Measurements from ENCODE around the gene HECTD2.
"Not testable (repeated sequence)": the region's sequence is repeated elsewhere in the genome, so short reads cannot be mapped to it uniquely, and the experiment has no call there.

Gene HECTD2

DNA sequence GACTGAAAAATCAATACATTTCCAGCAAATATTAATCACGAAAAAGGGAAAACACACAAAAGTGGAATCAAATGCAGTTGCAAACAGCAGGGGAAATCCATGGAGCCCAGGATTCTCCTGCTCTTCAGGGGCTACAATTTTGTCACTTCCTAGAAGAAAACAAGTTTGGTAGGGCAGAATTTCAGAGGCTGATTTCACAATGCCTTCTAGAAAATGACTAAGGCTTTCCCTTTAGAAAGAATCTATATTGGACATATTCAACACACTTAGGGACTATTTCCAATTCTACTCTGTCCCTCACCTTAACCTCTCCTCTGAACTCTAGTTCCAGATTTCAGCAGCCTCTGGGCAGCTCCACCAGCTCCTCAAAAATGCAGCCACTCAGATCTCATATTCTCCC is 111.3 kb downstream of the HECTD2 start:
- H3K4me1 Mint-ChIP-seq (ENCODE audit: low read depth), result no peaks in the 10 kb centered on the region
- no peaks in the 10 kb centered on the region for H3K36me3 Mint-ChIP-seq (ENCODE audit: low read depth)
- DNase-seq (ENCODE audit: low spot score), result no peak

DNA sequence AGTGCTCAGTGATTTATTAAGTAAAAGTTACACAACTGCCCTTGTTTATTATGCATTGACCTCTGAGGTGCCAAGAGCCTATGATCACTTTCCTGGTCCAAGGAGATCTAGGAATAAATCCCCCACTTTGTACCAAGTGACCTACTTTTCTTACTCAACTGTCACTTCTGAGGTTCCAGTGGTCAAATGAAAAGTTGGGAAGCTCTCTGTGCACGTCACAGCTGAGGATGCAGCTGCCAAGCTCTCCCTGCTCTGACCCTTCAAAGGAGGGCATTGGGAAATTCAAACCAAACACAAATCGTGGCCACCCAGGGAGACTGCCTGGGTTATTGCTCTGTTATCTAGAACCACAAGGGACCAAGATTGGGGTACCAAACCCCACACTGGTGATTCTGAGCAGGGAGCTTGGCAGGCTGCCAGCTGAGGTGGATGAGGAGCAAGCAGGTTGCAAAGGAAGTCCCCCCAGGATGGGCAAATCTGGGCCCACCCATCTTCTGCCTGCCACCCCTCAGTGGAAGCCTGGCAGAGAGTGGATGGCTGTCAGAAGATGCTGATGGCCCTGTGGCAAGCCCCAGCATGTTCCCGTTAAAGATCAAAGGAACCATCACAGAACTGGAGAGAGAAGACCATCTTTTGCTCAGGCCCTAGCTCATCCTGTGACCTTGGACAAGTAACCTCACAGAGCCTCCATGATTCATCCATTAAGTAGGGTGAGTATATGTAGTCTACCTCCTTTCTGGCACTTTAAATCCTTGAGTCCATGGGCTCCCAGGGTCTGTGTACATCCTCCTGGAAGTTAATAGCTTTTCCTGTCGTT is 116.0 kb downstream of the HECTD2 start:
- H3K9me3 Mint-ChIP-seq, result no peaks in the 10 kb centered on the region
- H3K36me3 Mint-ChIP-seq (ENCODE audit: low read depth), result no peaks in the 10 kb centered on the region
- H3K4me3 Mint-ChIP-seq, result no peak overlapping the region
- peaks cover 3% of the 10 kb centered on the region for H3K27me3 Mint-ChIP-seq (ENCODE audit: low read depth)
- no peak overlapping the region for H3K27ac Mint-ChIP-seq
- H3K4me1 Mint-ChIP-seq (ENCODE audit: low read depth), result no peaks in the 10 kb centered on the region
- DNase-seq (ENCODE audit: low spot score), result no peak

More for the DNA sequence above, 111.3 kb downstream of the HECTD2 start:
- H3K27me3 Mint-ChIP-seq (ENCODE audit: low read depth), result peaks cover 3% of the 10 kb centered on the region
- H3K4me3 Mint-ChIP-seq, result no peak overlapping the region
- no peak overlapping the region for H3K27ac Mint-ChIP-seq
- H3K9me3 Mint-ChIP-seq, result no peaks in the 10 kb centered on the region

DNA sequence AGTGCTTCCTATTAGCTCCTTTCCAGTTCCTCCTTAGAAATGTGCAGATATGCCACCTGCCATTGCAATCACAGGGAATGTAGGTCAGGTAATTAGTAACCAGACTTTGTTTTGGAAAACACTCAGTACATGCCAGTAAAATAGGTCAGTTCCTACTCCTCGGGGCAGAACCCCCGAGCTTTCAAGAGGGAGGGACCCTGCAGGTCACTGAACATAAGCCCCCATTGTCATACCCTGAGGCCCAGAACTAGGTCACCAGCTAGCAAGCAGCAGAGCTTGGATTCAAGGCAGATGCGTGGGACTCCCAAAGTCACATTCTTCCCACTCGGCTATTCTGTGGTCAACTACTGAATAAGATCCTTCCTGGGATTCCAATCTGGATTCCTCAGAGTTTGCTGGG is 117.9 kb downstream of the HECTD2 start:
- Mint-ChIP-seq H3K9me3 (no peaks in the 10 kb centered on the region), H3K27me3 (ENCODE audit: low read depth) (peaks cover 5% of the 10 kb centered on the region), H3K4me1 (ENCODE audit: low read depth) (no peaks in the 10 kb centered on the region), H3K36me3 (ENCODE audit: low read depth) (no peaks in the 10 kb centered on the region), H3K27ac (no peak overlapping the region), H3K4me3 (no peak overlapping the region)
- DNase-seq (ENCODE audit: low spot score), result no peak

DNA sequence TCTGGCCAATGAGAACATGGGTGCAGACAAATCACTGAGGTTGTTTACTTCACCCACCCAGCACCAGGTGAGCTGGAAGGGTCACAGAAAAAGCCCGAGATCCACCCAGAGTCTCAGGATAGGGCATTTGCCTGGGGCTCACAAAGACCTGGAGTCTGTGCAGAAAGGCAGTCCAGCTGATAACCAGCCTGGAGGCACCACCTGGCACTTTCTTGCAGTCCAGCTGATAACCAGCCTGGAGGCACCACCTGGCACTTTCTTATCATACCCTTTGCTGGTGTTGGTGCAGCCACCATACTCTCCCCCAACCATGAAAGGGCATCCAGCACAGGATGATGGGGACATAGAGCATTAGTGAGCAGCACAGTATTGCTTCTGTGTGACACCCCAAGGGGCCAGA is 118.6 kb downstream of the HECTD2 start:
- no peak for DNase-seq (ENCODE audit: low spot score)
- Mint-ChIP-seq H3K4me3 (no peak overlapping the region), H3K27me3 (ENCODE audit: low read depth) (peaks cover 3% of the 10 kb centered on the region), H3K4me1 (ENCODE audit: low read depth) (no peaks in the 10 kb centered on the region), H3K27ac (no peak overlapping the region), H3K9me3 (no peaks in the 10 kb centered on the region), H3K36me3 (ENCODE audit: low read depth) (no peaks in the 10 kb centered on the region)

DNA sequence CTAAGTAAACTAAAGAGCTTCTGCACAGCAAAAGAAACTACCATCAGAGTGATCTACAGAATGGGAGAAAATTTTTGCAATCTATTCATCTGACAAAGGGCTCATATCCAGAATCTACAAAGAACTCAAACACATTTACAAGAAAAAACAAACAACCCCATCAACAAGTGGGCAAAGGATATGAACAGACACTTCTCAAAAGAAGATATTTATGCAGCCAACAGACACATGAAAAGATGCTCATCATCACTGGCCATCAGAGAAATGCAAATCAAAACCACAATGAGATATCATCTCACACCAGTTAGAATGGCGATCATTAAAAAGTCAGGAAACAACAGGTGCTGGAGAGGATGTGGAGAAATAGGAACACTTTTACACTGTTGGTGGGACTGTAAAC is 124.6 kb downstream of the HECTD2 start:
- H3K27me3 Mint-ChIP-seq (ENCODE audit: low read depth); H3K27ac Mint-ChIP-seq; DNase-seq (ENCODE audit: low spot score); H3K9me3 Mint-ChIP-seq; H3K4me1 Mint-ChIP-seq (ENCODE audit: low read depth); H3K36me3 Mint-ChIP-seq (ENCODE audit: low read depth); H3K4me3 Mint-ChIP-seq: not testable (repeated sequence)

DNA sequence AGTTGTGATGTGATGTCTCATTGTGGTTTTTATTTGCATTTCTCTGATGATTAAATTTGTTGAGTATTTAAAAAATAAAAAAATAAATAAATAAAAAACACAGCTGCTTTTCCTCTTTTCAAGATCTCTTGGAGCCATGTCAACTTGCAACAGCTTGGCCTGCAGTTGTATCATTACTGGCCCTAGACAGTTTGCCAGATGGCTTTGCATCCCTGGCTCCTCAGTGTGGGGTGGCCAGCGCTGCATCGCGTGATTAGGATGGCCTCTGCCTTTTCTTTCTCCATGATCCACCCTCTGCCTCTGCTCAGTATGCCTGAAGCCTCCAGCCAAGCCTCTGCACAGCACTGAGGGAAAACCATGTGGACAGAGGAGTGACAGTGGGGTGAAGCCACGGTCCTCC is 126.0 kb downstream of the HECTD2 start:
- Mint-ChIP-seq H3K9me3 (peaks cover 3% of the 10 kb centered on the region), H3K4me1 (ENCODE audit: low read depth) (no peaks in the 10 kb centered on the region), H3K36me3 (ENCODE audit: low read depth) (no peaks in the 10 kb centered on the region), H3K4me3 (no peak overlapping the region), H3K27ac (no peak overlapping the region), H3K27me3 (ENCODE audit: low read depth) (peaks cover 3% of the 10 kb centered on the region)
- no peak for DNase-seq (ENCODE audit: low spot score)

DNA sequence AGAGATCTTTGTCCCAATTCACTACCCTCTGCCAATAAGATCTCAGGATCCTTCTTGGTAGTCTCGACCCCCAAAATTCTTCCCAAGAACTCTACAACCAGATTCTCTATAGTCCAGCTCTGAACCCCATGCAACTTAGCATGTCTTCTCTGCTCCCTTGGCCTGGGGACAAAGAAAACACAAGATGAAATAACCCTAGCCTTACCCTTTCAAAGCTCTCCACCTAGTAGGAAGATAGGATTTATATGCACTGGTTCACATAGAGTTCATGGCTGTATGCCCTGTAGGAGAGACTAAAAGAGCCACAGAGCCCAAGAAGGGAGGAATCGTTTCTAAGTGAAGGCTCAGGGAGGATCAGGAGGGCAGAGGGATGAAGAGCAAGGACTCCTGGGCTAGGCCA is 126.6 kb downstream of the HECTD2 start:
- Mint-ChIP-seq H3K36me3 (ENCODE audit: low read depth) (no peaks in the 10 kb centered on the region), H3K9me3 (peaks cover 3% of the 10 kb centered on the region), H3K4me1 (ENCODE audit: low read depth) (no peaks in the 10 kb centered on the region), H3K4me3 (no peak overlapping the region), H3K27ac (no peak overlapping the region), H3K27me3 (ENCODE audit: low read depth) (peaks cover 3% of the 10 kb centered on the region)
- DNase-seq (ENCODE audit: low spot score), result no peak

DNA sequence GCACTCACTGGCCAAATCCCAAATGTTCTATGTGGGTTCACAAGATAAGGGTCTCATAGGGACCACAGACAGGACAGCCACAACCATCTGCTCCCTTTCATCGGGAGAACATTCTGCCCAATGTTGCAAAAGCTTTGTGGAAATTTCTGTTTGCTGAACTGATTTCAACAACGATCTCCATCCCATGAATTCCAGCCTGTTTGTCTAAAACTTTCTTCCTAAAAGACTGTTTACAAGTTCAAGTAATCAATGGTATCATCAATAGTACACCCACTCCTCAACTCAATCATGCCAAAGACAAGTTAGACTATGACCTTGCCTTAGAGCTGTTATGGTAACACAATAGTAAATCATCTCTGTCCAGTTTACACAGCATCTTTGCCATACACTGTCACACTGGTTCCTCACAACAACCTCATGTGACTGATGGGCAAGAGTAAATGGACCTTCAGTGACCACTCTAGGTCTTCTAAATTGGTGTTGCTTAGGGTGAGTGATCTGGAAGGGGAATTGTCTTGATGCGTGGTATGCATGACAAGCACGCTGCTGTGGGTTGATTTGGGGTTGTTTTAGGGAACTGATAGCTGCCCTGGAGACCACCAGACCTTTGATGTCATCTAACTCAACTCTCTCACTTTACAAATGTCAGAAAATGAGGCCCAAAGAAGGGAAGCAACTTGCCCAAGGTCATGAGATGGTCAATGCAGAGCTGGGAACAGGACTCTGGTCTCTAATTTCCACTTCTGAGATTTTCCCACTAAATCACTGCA is 127.7 kb downstream of the HECTD2 start:
- DNase-seq (ENCODE audit: low spot score), result no peak
- no peaks in the 10 kb centered on the region for H3K27me3 Mint-ChIP-seq (ENCODE audit: low read depth)
- H3K27ac Mint-ChIP-seq, result no peak overlapping the region
- H3K4me3 Mint-ChIP-seq, result no peak overlapping the region
- no peaks in the 10 kb centered on the region for H3K4me1 Mint-ChIP-seq (ENCODE audit: low read depth)
- H3K36me3 Mint-ChIP-seq (ENCODE audit: low read depth), result no peaks in the 10 kb centered on the region
- peaks cover 3% of the 10 kb centered on the region for H3K9me3 Mint-ChIP-seq

DNA sequence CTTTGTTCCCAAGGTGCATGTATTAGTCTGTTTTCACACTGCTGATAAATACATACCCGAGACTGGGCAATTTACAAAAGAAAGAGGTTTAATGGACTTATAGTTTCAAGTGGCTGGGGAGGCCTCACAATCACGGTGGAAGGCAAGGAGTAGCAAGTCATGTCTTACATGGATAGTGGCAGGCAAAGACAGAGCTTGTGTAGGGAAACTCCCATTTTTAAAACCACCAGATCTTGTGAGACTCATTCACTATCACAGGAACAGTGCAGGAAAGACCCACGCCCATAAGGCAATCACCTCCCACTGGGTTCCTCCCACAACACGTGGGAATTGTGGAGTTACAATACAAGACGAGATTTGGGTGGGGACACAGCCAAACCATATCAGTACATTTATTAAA is 129.8 kb downstream of the HECTD2 start:
- no peak overlapping the region for H3K4me3 Mint-ChIP-seq
- H3K36me3 Mint-ChIP-seq (ENCODE audit: low read depth), result no peaks in the 10 kb centered on the region
- DNase-seq (ENCODE audit: low spot score), result no peak
- no peak overlapping the region for H3K27ac Mint-ChIP-seq
- H3K27me3 Mint-ChIP-seq (ENCODE audit: low read depth), result no peaks in the 10 kb centered on the region
- H3K9me3 Mint-ChIP-seq, result peaks cover 3% of the 10 kb centered on the region
- H3K4me1 Mint-ChIP-seq (ENCODE audit: low read depth), result no peaks in the 10 kb centered on the region

DNA sequence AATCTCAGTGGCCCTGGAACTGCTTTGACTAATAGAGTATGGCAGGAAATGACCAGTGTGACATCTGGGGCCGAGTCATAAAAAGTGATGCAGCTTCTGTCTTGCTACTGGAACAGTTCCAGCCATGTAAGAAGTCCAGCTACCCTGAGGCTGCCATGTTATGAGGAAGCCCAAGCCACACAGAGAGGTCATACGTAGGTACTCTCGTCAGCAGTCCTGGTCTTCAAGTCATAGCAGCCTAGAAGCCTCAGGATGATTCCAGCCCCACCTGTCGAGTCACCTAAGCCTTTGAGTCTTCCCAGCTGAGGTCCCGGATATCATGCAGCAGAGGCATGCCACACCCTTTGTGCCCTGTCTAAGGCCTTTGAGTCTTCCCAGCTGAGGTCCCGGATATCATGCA is 130.6 kb downstream of the HECTD2 start:
- DNase-seq (ENCODE audit: low spot score), result no peak
- H3K4me3 Mint-ChIP-seq, result no peak overlapping the region
- H3K36me3 Mint-ChIP-seq (ENCODE audit: low read depth), result no peaks in the 10 kb centered on the region

DNA sequence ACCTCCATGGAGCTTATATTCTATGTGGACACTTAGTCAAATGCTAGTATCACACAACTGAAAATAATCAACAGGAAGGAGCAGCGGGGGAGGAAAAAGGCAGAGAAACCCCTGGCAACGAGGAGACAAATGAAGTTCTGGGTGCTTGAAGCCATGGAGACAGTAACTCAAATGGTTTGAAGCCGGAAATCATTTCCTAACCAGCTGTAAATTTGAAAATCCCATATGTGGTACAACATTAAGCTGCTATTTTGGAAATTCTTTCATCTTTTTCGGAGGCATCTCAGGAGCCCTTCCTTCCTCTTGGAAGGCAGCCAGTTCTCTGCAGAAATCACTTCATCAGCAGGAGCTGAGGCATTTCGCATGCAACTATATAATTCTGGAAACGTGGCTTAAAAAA is 131.3 kb downstream of the HECTD2 start:
- Mint-ChIP-seq H3K4me1 (ENCODE audit: low read depth) (no peaks in the 10 kb centered on the region), H3K27me3 (ENCODE audit: low read depth) (no peaks in the 10 kb centered on the region), H3K4me3 (no peak overlapping the region), H3K9me3 (peaks cover 3% of the 10 kb centered on the region), H3K27ac (no peak overlapping the region), H3K36me3 (ENCODE audit: low read depth) (no peaks in the 10 kb centered on the region)
- DNase-seq (ENCODE audit: low spot score), result no peak

More for the DNA sequence above, 130.6 kb downstream of the HECTD2 start:
- no peak overlapping the region for H3K27ac Mint-ChIP-seq
- H3K4me1 Mint-ChIP-seq (ENCODE audit: low read depth), result no peaks in the 10 kb centered on the region
- H3K9me3 Mint-ChIP-seq, result peaks cover 3% of the 10 kb centered on the region
- no peaks in the 10 kb centered on the region for H3K27me3 Mint-ChIP-seq (ENCODE audit: low read depth)

DNA sequence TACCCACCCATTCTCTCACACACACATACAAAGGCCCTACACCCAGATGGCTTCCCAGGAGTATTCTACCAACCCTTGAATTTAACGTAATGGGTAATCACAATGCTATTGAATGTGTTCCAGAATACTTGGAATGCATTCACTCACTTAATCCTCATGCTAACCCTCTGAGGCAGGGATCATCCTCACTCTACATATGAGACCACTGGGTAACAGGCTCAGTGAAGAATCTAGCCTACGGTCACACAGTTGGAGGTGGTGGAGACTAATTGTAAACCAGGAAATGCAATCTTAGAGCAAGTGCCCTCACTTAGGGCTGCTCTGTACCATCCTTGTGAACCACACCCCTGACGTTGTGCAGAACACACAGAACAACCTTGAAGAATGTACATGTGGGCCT is 135.2 kb downstream of the HECTD2 start:
- no peaks in the 10 kb centered on the region for H3K9me3 Mint-ChIP-seq
- no peak overlapping the region for H3K4me3 Mint-ChIP-seq
- no peak overlapping the region for H3K27ac Mint-ChIP-seq
- DNase-seq (ENCODE audit: low spot score), result no peak
- no peaks in the 10 kb centered on the region for H3K27me3 Mint-ChIP-seq (ENCODE audit: low read depth)
- no peaks in the 10 kb centered on the region for H3K36me3 Mint-ChIP-seq (ENCODE audit: low read depth)
- H3K4me1 Mint-ChIP-seq (ENCODE audit: low read depth), result no peaks in the 10 kb centered on the region

DNA sequence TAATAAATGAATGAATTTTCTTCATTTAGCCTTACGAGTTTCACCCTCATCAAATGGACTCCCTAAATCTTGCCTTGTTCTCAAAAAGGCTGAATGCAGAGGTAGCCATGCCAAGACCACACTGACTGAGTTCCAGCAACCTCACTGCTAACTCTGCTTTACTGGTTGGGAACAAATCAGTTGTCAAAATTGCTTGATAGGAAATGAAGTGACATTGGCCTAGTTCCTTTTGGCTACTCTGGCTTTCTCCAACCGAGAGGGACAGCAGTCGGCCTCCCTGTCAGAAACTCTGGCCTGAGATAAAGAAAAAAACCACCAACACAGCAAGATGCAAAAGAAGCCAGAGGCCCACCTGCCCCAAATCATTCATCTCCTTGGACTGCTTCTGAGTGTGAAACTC is 135.7 kb downstream of the HECTD2 start:
- no peaks in the 10 kb centered on the region for H3K4me1 Mint-ChIP-seq (ENCODE audit: low read depth)
- H3K36me3 Mint-ChIP-seq (ENCODE audit: low read depth), result no peaks in the 10 kb centered on the region
- H3K4me3 Mint-ChIP-seq, result no peak overlapping the region
- H3K9me3 Mint-ChIP-seq, result no peaks in the 10 kb centered on the region
- no peak for DNase-seq (ENCODE audit: low spot score)
- H3K27ac Mint-ChIP-seq, result no peak overlapping the region
- H3K27me3 Mint-ChIP-seq (ENCODE audit: low read depth), result no peaks in the 10 kb centered on the region

DNA sequence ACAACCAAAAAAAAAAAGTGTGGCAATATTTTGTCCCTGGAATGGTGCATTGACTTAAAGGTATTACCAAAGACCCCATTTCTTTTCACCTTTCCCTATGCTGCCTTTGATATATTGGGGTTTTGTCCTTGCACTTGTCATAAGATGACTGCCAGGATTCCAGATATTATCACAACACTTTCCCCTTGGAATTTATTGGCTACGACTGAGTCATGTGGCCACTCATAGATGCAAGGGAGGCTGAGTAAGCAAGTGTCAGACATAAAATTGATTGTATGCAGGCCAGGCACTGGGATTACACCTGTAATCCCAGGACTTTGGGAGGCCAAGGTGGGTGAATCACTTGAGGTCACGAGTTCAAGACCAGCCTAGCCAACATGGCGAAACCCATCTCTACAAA is 139.1 kb downstream of the HECTD2 start:
- DNase-seq (ENCODE audit: low spot score), result no peak
- H3K9me3 Mint-ChIP-seq, result no peaks in the 10 kb centered on the region
- H3K4me1 Mint-ChIP-seq (ENCODE audit: low read depth), result no peaks in the 10 kb centered on the region
- no peaks in the 10 kb centered on the region for H3K27me3 Mint-ChIP-seq (ENCODE audit: low read depth)
- H3K4me3 Mint-ChIP-seq, result no peak overlapping the region
- no peak overlapping the region for H3K27ac Mint-ChIP-seq
- no peaks in the 10 kb centered on the region for H3K36me3 Mint-ChIP-seq (ENCODE audit: low read depth)
